K562 (cell line): ENCODE data around the gene MYADML2. TPM values are rescaled to one million over a fixed set of nuclear protein-coding genes. Genes with fewer than 3 reads are reported as not detected.

Source experiments
- ATAC-seq: fragments of 200-7000 bp; cut with Tn5 transposase; 3 replicates; pipeline ENCODE4 v1.9.1; 2020; ENCODE audit warnings: moderate library complexity
- BruUV-seq: library from RNA; stranded (reverse); fragments of 400-500 nt; replicated peaks from 2 replicates; lab custom pipeline; 2021; lab: Mats Ljungman, UMichigan
- CTCF ChIA-PET: fragments of 300-600 bp; formaldehyde crosslinking; extraction: SDS; loops from one replicate; lab custom pipeline; 2021; ENCODE audit warnings: low intra/inter-chr PET ratio; lab: Yijun Ruan, JAX
- POLR2A ChIA-PET: fragments of 300-600, 350-650 bp; sonication (Branson Sonifier 250); formaldehyde crosslinking; extraction: SDS; loops from one replicate; lab custom pipeline; 2021; ENCODE audit warnings: antibody characterized with exemption, inconsistent platforms; lab: Yijun Ruan, JAX
- DNase-seq, 4 experiments: peaks; one replicate each; pipeline versions ENCODE4 v3.0.0 to v3.0.0-alpha.2; 2011 to 2018; ENCODE audit warnings: low spot score in 3 of 4, mixed read lengths in 3 of 4; ENCODE audit errors: extremely low read depth in 1 of 4
- FAIRE-seq: peaks from 2 replicates; lab custom pipeline; 2011; peaks lifted over from hg19 to GRCh38; lab: Jason Lieb, UNC
- H2AFZ ChIP-seq: 2 replicates; pipeline ENCODE4 v1.6.0; 2011; ENCODE audit warnings: low read depth, low read length, control low read depth, inconsistent platforms
- H3K27ac ChIP-seq: fragments of 200-600 bp; 3 replicates; pipeline ENCODE4 v1.8.0; 2011; ENCODE audit warnings: low read depth, mild to moderate bottlenecking, control low read depth, inconsistent platforms, low read length, moderate library complexity, mixed read lengths; ENCODE audit errors: extremely low read depth
- H3K27me3 ChIP-seq, 2 experiments: fragments of 300-600 bp in 1 of 2; 2 replicates in 1 of 2; 3 replicates in 1 of 2; pipeline versions ENCODE4 v1.6.0 to v1.8.0; 2011; ENCODE audit warnings: inconsistent platforms in 2 of 2, low read length in 2 of 2, mild to moderate bottlenecking in 1 of 2, mixed read lengths in 1 of 2, moderate library complexity in 1 of 2; ENCODE audit not compliant: control insufficient read depth in 2 of 2, insufficient read depth in 2 of 2
- H3K36me3 ChIP-seq: fragments of 300-600 bp; 3 replicates; pipeline ENCODE4 v1.8.0; 2011; ENCODE audit warnings: mild to moderate bottlenecking, low read length, inconsistent platforms; ENCODE audit not compliant: control insufficient read depth, insufficient read depth
- H3K4me1 ChIP-seq, 2 experiments: fragments of 200-600 bp in 1 of 2; replicated peaks in 1 of 2; 2 replicates in 1 of 2; 3 replicates in 1 of 2; pipeline versions ENCODE4 v1.5.1 to v1.8.0; 2011; ENCODE audit warnings: inconsistent platforms in 2 of 2, low read length in 2 of 2, mild to moderate bottlenecking in 1 of 2, mixed read lengths in 1 of 2, moderate library complexity in 1 of 2; ENCODE audit not compliant: control insufficient read depth in 2 of 2, insufficient read depth in 2 of 2
- H3K4me2 ChIP-seq: 2 replicates; pipeline ENCODE4 v1.6.1; 2011; ENCODE audit warnings: low read length, control low read depth, inconsistent platforms, mixed read lengths; ENCODE audit not compliant: insufficient read depth
- H3K4me3 ChIP-seq: fragments of 200-600 bp; sonication (generic), shearing (Covaris generic); 2 replicates; pipeline ENCODE4 v1.5.1; 2016; ENCODE audit warnings: control low read depth, inconsistent platforms
- H3K79me2 ChIP-seq: fragments of 200-600 bp; 3 replicates; pipeline ENCODE4 v1.8.0; 2011; ENCODE audit warnings: low read length, inconsistent platforms; ENCODE audit not compliant: control insufficient read depth, insufficient read depth
- H3K9ac ChIP-seq, 2 experiments: 2 replicates each; pipeline versions ENCODE4 v1.6.0 to v1.6.1; 2011; ENCODE audit warnings: low read depth in 2 of 2, low read length in 2 of 2, control low read depth in 1 of 2, inconsistent platforms in 1 of 2, mild to moderate bottlenecking in 1 of 2, mixed read lengths in 1 of 2; ENCODE audit not compliant: insufficient read depth in 1 of 2
- H3K9me1 ChIP-seq: one replicate; pipeline ENCODE4 v1.6.0; 2011; ENCODE audit warnings: inconsistent platforms, mild to moderate bottlenecking, low read length, moderate library complexity; ENCODE audit not compliant: control insufficient read depth, insufficient read depth
- H3K9me3 ChIP-seq: replicated peaks from 2 replicates; pipeline ENCODE4 v1.5.1; 2011; ENCODE audit warnings: low read depth, low read length, inconsistent platforms; ENCODE audit not compliant: control insufficient read depth, insufficient read depth
- H4K20me1 ChIP-seq: replicated peaks from 2 replicates; pipeline ENCODE4 v1.6.1; 2011; ENCODE audit warnings: low read length, inconsistent platforms, mixed read lengths; ENCODE audit not compliant: control insufficient read depth, insufficient read depth
- FOXM1 ChIP-seq, 2 experiments: fragments of 450-650 bp in 1 of 2; sonication (generic) in 1 of 2; formaldehyde crosslinking in 1 of 2; IDR thresholded peaks; 2 replicates each; pipeline versions ENCODE4 v1.6.1 to v1.9.0; 2017 to 2022; ENCODE audit warnings: low read depth in 2 of 2, mild to moderate bottlenecking in 2 of 2, missing genetic modification reagents in 1 of 2, moderate library complexity in 1 of 2
- MAFF ChIP-seq: IDR thresholded peaks from 2 replicates; pipeline ENCODE4 v1.6.1; 2012; ENCODE audit warnings: low read length, improper control_type of control experiment
- POLR2G ChIP-seq: fragments of 200-400 bp; formaldehyde crosslinking; IDR thresholded peaks from 2 replicates; pipeline ENCODE4 v1.6.1; 2017; ENCODE audit warnings: low read depth, mild to moderate bottlenecking, antibody characterized with exemption, low read length, moderate library complexity
- RBFOX2 ChIP-seq: fragments of 200-400 bp; formaldehyde crosslinking; IDR thresholded peaks from 2 replicates; pipeline ENCODE4 v1.6.1; 2017; ENCODE audit warnings: low read depth, mild to moderate bottlenecking, low read length, moderate library complexity
- TAF9B ChIP-seq: fragments of 450-650 bp; IDR thresholded peaks from 2 replicates; pipeline ENCODE4 v1.6.1; 2018; ENCODE audit warnings: mild to moderate bottlenecking; ENCODE audit not compliant: partially characterized antibody
- XRCC4 ChIP-seq: IDR thresholded peaks from one replicate; pipeline ENCODE4 v1.6.1; 2011; ENCODE audit not compliant: insufficient read depth, insufficient read length; ENCODE audit errors: extremely low read depth
- ZNF668 ChIP-seq: fragments of 250-450 bp; sonication (Bioruptor Pico); IDR thresholded peaks from 2 replicates; pipeline ENCODE4 v1.8.0; 2022; ENCODE audit warnings: mild to moderate bottlenecking, inconsistent platforms
- ZNF695 ChIP-seq: fragments of 450-650 bp; formaldehyde crosslinking; IDR thresholded peaks from 2 replicates; pipeline ENCODE4 v1.4.0; 2020; ENCODE audit warnings: mild to moderate bottlenecking, moderate library complexity
- WGBS: fragments of 100-300 bp; shearing (Covaris generic); methylation state at CpG from one replicate; pipeline ENCODE4 v1.1.6; 2016; ENCODE audit warnings: low coverage, mixed read lengths; ENCODE audit not compliant: insufficient coverage; ENCODE audit errors: missing lambda C conversion rate; 5-methylcytosine and 5-hydroxymethylcytosine counted together
- in situ Hi-C: fragments of 300-500 bp; cut with MboI; formaldehyde crosslinking; loops from 4 replicates; pipeline ENCODE4 v1.15.0; 2018; ENCODE audit warnings: inconsistent platforms, mixed read lengths
- intact Hi-C: fragments of 100-400 bp; cut with micrococcal nuclease; formaldehyde crosslinking; loops from 2 replicates; pipeline ENCODE4 v1.14.2; 2022
- polyA plus RNA-seq, 8 experiments: library from polyadenylated mRNA; depleted of rRNA in 4 of 8; stranded (reverse) in 5 of 8; unstranded in 3 of 8; fragments of >200 nt; fragmentation: Nextera tagmentation in 2 of 8; fragmentation: Illumina TruSeq in 1 of 8; extraction: Ambion mirVana in 2 of 8; extraction: Trizol in 1 of 8; gene quantifications; 2 replicates each; pipeline versions ENCODE4 v1.2.1 to v1.2.3, GENCODE V29; 2011 to 2014; ENCODE audit warnings: inconsistent platforms in 1 of 8, missing spikeins in 1 of 8
- total RNA-seq, 7 experiments: library from RNA; depleted of rRNA in 6 of 7; stranded (reverse); fragments of >200 nt in 6 of 7; fragmentation: Illumina TruSeq in 2 of 7; extraction: Trizol in 2 of 7; gene quantifications; 2 replicates each; pipeline versions ENCODE4 v1.2.1 to v1.2.3, GENCODE V29; 2011 to 2021; ENCODE audit warnings: low replicate concordance in 1 of 7
- TF ChIP-seq, protein P1 (sequence below): fragments of 250-450 bp; sonication (Bioruptor Pico); IDR thresholded peaks from 2 replicates; pipeline ENCODE4 v1.5.0; 2021; ENCODE audit warnings: mild to moderate bottlenecking, moderate library complexity
- TF ChIP-seq, protein P2 (sequence below): sonication (generic); formaldehyde crosslinking; IDR thresholded peaks from 2 replicates; pipeline ENCODE4 v1.8.0; 2023; ENCODE audit warnings: missing genetic modification reagents, mild to moderate bottlenecking, borderline replicate concordance

Gene MYADML2
- total and polyA plus RNA-seq, 9 of the 15 experiments (the other 6 are each of a cell fraction or from before 2014, with no cell fraction given), result not detected

DNA sequence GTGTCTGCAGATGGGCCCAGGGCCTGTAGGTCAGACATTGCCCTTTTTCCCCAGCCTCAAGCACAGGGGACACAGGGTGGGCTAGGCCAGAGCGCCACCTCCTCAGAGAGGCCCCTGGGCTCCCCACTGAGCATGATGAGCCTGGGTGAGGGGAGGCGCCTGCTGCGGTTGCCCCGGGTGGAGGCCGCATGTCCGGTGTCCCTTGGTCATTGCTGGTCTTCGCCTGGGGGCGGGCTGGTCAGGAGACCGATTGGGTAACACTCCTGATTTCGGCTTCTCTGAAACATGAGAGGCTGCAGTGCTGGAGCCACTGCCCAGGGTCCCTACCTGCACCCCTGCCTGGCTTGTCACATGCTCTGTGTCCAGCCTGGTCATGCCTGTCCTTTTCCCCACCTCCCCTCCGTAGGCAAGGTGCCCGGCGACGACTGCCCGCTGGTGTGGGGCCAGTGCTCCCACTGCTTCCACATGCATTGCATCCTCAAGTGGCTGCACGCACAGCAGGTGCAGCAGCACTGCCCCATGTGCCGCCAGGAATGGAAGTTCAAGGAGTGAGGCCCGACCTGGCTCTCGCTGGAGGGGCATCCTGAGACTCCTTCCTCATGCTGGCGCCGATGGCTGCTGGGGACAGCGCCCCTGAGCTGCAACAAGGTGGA, 47.4 kb downstream of the MYADML2 start (continued):
- TF ChIP-seq, protein P1, sequence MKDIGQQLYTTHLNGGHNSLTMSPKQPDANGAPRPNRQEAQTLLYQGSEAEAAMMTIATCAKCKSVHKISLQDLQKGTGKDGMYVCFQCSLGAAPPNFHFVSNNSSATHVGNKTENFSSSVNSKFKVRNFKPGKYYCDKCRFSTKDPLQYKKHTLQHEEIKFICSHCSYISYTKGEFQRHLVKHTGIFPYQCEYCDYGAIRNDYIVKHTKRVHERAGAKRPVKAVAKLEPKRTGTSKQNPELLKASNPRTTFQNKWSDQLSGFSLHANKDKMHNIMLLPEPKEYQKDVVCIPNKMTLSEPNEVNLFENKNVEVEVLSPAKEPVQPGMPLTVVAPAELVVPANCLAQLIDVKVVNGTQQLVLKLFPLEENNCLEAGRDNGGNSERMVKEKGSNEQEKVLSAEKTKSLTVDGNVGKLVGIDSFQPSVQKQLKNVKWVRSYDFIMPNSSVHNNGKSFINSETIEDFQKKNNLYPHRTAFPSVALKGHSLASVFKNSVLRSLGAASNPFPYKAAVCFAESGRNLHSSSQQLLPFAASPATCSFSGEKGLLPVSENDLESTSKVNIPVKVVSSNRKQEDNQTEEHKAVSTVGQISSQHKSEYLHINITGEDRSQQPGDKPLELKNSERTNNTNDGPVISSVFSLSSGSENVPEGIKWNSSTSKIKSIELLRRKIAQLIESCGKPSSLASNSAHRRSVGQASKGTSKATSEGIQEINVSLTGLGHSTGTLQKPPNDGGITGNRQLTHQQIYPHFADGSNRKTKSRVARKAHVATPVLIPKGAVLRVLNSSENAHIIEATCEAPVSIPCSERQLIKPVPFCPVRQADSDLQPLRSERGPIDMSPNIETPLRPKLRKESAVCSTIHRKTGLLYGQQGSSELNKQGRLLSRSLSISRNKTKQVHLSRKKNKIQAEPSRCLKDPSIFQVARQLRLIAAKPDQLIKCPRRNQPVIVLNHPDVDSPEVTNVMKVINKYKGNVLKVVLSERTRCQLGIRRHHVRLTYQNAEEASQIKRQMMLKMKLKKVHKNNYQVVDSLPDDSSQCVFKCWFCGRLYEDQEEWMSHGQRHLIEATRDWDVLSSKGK (CRISPR knock-in tag), result no peak
- TF ChIP-seq POLR2G, result peak; percentile 88
- no peak for TF ChIP-seq FOXM1 (IDR thresholded peaks at IDR 0.05; ENCODE audit: low read depth)
- 0 out of 2 replicates have a peak, but pooled peaks have one; percentile 24 for TF ChIP-seq FOXM1 (CRISPR knock-in tag; IDR thresholded peaks at IDR 0.05; ENCODE audit: low read depth)
- TF ChIP-seq ZNF695 (CRISPR knock-in tag), result no peak

DNA sequence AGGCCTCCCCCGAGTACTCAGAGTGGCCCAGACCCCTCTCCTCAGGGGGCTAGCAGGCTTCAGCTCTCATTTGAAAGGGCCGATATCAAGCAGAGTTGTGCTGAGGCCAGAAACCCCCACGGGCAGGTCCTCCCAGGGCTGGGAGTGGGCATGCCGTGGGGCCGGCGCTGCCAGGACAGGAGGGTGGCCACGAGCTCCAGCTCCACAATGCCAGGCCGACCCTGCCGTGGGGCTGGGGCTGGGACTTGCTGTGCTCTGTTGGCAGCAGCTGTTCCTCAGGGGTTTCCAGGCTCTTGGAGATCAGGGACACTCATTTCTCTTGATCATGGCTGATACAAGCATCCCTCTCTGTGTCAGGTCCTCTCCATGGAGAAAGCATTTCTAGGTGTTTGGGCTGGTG, 48.1 kb downstream of the MYADML2 start:
- no peak overlapping the region for H2AFZ ChIP-seq
- H3K4me2 ChIP-seq, result no peak overlapping the region
- ATAC-seq (no peak), FAIRE-seq (no peak), DNase-seq (no peak)
- H3K27ac ChIP-seq, result 0 out of 3 replicates have a peak overlapping the region, but pooled peaks have one; percentile 21
- peaks cover 5% of the 10 kb centered on the region for H3K79me2 ChIP-seq
- no peaks in the 10 kb centered on the region for H3K9me3 ChIP-seq
- in situ Hi-C loops, result no loop called here
- H3K9me1 ChIP-seq, result peaks cover 3% of the 10 kb centered on the region
- peaks cover 10 to 54% of the 10 kb centered on the region in 2 experiments for H3K4me1 ChIP-seq
- peaks cover 9% of the 10 kb centered on the region; the same call in 1 of the 2 replicates for H4K20me1 ChIP-seq
- intact Hi-C loops, result no loop called here
- H3K36me3 ChIP-seq, result peaks cover 66% of the 10 kb centered on the region; the same call in 2 of the 3 replicates
- H3K27me3 ChIP-seq, result no peaks in the 10 kb centered on the region
- WGBS, result 86% methylated on average over 8 of the region's 9 CpGs
- no peak overlapping the region for H3K4me3 ChIP-seq
- CTCF ChIA-PET, result no interaction called here
- no TSS peak for BruUV-seq
- POLR2A ChIA-PET, result interaction anchor here (0.5 to 2.0 kb wide), 8 partner anchors 14 to 40 kb away, joined by 3 to 10 read pairs (median 3); no protein-coding TSS in a partner anchor
- H3K9ac ChIP-seq, result peak overlapping the region in 1 of 2 experiments; percentile 37; a peak in 2 of 4 replicates
- TF ChIP-seq, protein P2, sequence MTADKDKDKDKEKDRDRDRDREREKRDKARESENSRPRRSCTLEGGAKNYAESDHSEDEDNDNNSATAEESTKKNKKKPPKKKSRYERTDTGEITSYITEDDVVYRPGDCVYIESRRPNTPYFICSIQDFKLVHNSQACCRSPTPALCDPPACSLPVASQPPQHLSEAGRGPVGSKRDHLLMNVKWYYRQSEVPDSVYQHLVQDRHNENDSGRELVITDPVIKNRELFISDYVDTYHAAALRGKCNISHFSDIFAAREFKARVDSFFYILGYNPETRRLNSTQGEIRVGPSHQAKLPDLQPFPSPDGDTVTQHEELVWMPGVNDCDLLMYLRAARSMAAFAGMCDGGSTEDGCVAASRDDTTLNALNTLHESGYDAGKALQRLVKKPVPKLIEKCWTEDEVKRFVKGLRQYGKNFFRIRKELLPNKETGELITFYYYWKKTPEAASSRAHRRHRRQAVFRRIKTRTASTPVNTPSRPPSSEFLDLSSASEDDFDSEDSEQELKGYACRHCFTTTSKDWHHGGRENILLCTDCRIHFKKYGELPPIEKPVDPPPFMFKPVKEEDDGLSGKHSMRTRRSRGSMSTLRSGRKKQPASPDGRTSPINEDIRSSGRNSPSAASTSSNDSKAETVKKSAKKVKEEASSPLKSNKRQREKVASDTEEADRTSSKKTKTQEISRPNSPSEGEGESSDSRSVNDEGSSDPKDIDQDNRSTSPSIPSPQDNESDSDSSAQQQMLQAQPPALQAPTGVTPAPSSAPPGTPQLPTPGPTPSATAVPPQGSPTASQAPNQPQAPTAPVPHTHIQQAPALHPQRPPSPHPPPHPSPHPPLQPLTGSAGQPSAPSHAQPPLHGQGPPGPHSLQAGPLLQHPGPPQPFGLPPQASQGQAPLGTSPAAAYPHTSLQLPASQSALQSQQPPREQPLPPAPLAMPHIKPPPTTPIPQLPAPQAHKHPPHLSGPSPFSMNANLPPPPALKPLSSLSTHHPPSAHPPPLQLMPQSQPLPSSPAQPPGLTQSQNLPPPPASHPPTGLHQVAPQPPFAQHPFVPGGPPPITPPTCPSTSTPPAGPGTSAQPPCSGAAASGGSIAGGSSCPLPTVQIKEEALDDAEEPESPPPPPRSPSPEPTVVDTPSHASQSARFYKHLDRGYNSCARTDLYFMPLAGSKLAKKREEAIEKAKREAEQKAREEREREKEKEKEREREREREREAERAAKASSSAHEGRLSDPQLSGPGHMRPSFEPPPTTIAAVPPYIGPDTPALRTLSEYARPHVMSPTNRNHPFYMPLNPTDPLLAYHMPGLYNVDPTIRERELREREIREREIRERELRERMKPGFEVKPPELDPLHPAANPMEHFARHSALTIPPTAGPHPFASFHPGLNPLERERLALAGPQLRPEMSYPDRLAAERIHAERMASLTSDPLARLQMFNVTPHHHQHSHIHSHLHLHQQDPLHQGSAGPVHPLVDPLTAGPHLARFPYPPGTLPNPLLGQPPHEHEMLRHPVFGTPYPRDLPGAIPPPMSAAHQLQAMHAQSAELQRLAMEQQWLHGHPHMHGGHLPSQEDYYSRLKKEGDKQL (CRISPR knock-in tag), result no peak
- TF ChIP-seq MAFF (no peak), RBFOX2 (peak; percentile 31), POLR2G (peak; percentile 47; the same call in 1 of the 2 replicates), ZNF668 (no peak), TAF9B (no peak), XRCC4 (no peak)
